Renal cortex interstitium (tissue), 11 donors: ENCODE data around the gene ARHGEF37. TPM values are rescaled to one million over a fixed set of nuclear protein-coding genes. Genes with fewer than 3 reads are reported as not detected.

ENCODE experiments used
- DNase-seq, 11 donors: peaks; one replicate each; pipeline ENCODE4 v3.0.0-alpha.2; 2013; ENCODE audit warnings: low read depth in 9 of 11, low spot score in 4 of 11; ENCODE audit errors: extremely low read depth in 1 of 11
- polyA plus RNA-seq, 3 donors: library from polyadenylated mRNA; unstranded; fragments of 120-200 nt; gene quantifications; one replicate each; pipeline ENCODE4 v1.2.1, GENCODE V29; 2013; ENCODE audit not compliant: insufficient read length in 3 of 3

The ARHGEF37 gene
- polyA plus RNA-seq, 3 donors: 4.3 to 7.7 (median 4.3) TPM

GRCh38 chr5:149681252-149681651, 100.0 kb downstream of the ARHGEF37 start:
- DNase-seq: no peak

GRCh38 chr5:149681922-149682321, 100.6 kb downstream of the ARHGEF37 start:
- no peak for DNase-seq

GRCh38 chr5:149682532-149683075, 101.3 kb downstream of the ARHGEF37 start:
- DNase-seq: no peak

- no peak for DNase-seq
Measured at GRCh38 chr5:149683964-149684363, 102.7 kb downstream of the ARHGEF37 start.

DNA sequence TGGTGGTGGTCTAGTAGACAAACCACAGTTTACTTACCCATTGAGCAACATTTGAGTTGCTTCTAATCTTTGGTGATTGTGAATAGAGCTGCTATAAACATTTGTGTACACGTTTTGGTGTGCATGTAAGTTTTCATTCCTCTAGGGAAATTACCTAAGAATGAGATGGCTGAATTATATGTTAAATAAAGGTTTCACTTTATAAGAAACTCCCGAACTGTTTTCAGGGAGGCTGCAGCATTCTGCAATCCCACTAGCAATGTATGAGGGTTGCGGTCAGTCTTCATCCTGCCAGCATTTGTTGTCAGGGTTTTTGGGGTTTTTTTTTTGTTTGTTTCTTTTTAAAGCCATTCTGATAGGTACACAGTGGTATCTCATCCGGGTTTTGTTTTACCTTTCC, 103.1 kb downstream of the ARHGEF37 start:
- no peak for DNase-seq

Other genes with a start within 250 kb of the ARHGEF37 start
- gene GRPEL2, start 236.0 kb upstream of the ARHGEF37 start, polyA plus RNA-seq: 10 to 100 TPM; 16.5 to 19.8 (median 18.7) TPM
- gene PCYOX1L, start 223.5 kb upstream of the ARHGEF37 start, polyA plus RNA-seq: 10 to 100 TPM; 16.7 to 18.8 (median 18.8) TPM
- 1 to 10 TPM in 2 of 3 donors, under 1 TPM in 1; 0.62 to 1.4 (median 1.0) TPM for gene IL17B, start 202.2 kb upstream of the ARHGEF37 start, polyA plus RNA-seq
- gene CSNK1A1, start 30.1 kb upstream of the ARHGEF37 start, polyA plus RNA-seq: 100 to 1,000 TPM; 188 to 214 (median 190) TPM
- 1 to 10 TPM; 1.5 to 2.1 (median 1.9) TPM for gene PPARGC1B, start 148.8 kb downstream of the ARHGEF37 start, polyA plus RNA-seq